Endometrial microvascular endothelial cells (primary cell): ENCODE measurements around the gene RAB38. TPM values are rescaled to one million over a fixed set of nuclear protein-coding genes. Genes with fewer than 3 reads are reported as not detected.

Source experiments
- in situ Hi-C: cut with HindIII; loops from 2 replicates; pipeline ENCODE4 v1.10.0; 2017; ENCODE audit warnings: low sequenced_read_pairs, low pct_unique_long_range_greater_than_20kb; ENCODE audit errors: inconsistent ontology term
- total RNA-seq: library from RNA; depleted of rRNA; stranded (reverse); fragments of >200 nt; gene quantifications from one replicate; pipeline ENCODE4 v1.2.3, GENCODE V29; 2015; ENCODE audit errors: inconsistent ontology term

The RAB38 gene
- total RNA-seq, 1 donor from 2014 or later, result 21.2 TPM

DNA sequence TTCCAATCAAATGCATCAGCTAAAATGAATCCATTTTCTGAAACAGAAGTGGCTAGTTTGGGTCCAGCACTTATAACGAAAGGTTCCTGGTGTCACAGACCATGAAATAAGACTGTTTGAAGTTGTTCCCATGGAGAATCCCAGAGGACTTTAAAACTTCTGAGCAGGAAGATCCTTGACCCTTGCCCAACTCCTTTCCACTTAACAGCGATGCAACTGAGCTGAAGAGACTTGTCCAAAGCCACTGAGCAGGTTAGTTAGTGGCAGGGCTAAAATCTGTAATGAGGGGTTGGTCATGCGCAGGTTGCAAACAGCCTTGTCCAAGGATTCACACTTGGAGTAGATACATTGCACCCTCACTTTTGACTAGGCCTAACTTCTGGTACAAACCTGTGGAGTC, 1.3 kb downstream of the RAB38 start:
- in situ Hi-C loops, result no loop called here

GRCh38 chr11:88171982-88172381, 3.3 kb downstream of the RAB38 start:
- in situ Hi-C loops, result no loop called here

- in situ Hi-C loops, result no loop called here
These were observed 4.6 kb downstream of the RAB38 start for GRCh38 chr11:88170673-88171072.

DNA sequence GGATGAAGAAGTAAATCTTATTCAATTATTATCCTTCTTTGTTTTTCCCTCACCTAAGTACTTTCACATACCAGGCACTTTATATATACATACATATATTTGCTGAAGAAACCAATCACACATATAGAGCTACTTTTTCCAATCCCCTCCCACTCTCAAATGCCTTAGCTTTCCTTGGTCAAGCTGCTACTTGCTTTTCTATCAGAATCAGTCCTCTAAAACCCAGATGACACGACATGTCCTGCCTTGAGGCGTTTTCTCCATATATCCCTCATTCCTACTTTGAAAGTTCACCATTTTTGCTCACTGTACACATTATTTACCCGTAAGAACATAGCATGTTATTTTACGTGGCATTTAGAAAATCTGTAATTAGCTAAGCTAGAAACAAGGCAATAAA, 5.4 kb downstream of the RAB38 start:
- in situ Hi-C loops, result no loop called here

- in situ Hi-C loops, result no loop called here
These were observed 5.8 kb downstream of the RAB38 start for GRCh38 chr11:88169471-88169870.

GRCh38 chr11:88167853-88168252, 7.4 kb downstream of the RAB38 start:
- in situ Hi-C loops, result no loop called here

- in situ Hi-C loops, result no loop called here
These were observed 10.2 kb downstream of the RAB38 start for GRCh38 chr11:88164806-88165585.

- in situ Hi-C loops, result no loop called here
These were observed 10.9 kb downstream of the RAB38 start for GRCh38 chr11:88164320-88164719.

DNA sequence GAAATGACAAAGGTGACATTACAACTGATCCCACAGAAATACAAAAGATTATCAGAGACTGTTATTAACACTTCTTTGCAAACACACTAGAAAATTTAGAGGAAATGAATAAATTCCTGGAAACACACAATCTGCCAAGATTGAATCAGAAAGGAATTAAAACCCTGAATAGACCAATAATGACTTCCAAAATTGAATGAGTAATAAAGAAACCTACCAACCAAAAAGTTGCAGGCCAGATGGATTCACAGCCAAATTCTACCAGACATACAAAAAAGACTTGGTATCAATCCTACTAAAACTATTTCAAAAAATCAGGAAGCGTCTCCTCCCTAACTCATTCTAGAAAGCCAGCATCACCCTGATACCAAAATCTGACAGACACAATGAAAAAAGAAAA, 17.2 kb downstream of the RAB38 start:
- in situ Hi-C loops, result no loop called here

- in situ Hi-C loops, result no loop called here
These were observed 17.9 kb downstream of the RAB38 start for GRCh38 chr11:88157370-88157769.

- in situ Hi-C loops, result no loop called here
These were observed 22.9 kb downstream of the RAB38 start for GRCh38 chr11:88152381-88152780.

DNA sequence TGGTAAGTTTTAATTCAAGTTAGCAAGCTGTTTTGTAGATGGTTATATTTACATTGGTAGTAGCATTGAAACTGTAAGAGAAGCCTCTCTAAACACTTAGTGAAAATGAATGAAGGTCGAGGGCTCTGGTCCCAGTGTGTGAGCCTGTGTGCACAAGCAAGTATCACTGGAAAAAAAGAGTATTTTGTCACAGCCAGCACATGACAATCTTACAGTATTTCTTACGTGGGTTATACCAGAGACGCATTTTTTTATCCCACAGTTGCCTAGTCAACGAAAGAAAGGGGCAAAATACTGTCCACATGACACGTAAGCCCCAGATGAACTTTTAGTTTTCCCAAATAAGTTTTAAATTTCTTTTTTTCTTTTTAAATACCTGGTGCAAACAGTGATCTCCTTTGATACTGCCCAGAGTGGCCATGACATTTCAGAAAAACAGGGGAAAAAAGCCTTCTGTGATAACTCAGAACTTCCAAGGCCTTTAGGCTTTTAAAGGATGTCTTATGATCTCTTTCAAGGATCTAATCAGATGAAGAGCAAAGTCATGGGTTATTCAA, 23.5 kb downstream of the RAB38 start:
- in situ Hi-C loops, result no loop called here

GRCh38 chr11:88146106-88146505, 29.1 kb downstream of the RAB38 start:
- in situ Hi-C loops, result no loop called here

GRCh38 chr11:88139865-88140264, 35.4 kb downstream of the RAB38 start:
- in situ Hi-C loops, result no loop called here

GRCh38 chr11:88131764-88132470, 43.3 kb downstream of the RAB38 start:
- in situ Hi-C loops, result no loop called here

DNA sequence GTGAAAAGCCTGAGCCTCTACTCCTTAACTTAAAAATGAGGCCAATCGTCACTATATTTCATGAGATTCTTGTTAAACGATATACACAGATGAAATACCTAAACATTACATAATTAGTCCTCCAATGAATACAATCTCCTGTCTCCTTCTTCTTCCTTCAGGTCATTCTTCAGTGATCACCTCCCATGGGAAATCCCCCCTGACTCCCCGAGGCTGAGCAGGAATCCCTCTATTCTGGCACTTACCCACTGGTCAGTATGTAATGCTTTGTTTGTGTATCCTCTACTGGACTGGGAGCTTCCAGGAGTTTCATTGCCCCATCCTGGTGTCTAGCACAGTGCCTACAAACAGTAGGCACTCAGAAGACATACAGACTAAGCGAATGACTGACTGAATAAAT, 52.3 kb downstream of the RAB38 start:
- in situ Hi-C loops, result no loop called here

DNA sequence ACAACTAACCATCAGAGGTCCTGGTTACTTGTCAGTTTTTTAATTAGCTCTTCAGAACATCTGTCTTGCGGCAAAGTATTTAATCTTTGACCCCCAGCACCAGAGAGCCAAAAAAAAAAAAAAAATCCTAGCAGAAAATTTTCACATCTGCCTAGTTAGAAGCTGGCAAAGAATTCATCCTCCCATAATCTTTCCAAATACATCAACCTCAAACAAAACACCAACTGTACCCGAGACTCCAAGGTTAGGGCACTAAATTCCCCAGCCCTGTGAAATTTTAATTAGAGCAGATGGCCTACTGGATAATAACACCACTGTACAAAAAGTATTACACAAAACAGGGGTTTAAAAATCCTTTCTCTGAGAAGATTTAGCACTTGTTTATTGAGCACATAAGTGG, 55.7 kb downstream of the RAB38 start:
- in situ Hi-C loops, result no loop called here

DNA sequence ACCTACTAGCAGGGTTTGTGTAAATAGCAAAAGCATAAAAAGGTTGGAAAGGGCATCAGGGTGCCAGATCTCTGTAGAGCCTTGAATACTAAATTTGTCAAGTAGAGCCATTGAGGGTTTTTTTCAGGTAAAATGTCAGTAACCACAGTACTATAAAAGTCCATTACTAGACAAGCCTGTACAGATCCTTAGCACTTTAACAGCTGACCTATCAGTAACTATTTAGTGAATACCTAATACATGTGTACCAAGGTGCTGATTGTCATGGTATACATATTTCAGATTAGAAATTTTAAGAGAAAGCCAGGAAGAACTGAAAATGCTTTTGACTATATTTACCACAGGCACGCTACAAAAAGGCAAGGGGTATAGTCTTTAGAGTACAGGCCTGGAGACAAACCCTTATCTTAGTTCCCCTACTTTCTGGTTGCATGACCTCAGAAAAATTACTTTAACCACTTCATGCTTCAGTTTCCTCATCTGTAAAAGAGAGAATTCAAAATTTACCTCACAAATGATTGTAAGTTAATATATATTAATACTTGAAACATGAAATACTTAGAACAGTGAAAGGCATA, 57.9 kb downstream of the RAB38 start:
- in situ Hi-C loops, result no loop called here

DNA sequence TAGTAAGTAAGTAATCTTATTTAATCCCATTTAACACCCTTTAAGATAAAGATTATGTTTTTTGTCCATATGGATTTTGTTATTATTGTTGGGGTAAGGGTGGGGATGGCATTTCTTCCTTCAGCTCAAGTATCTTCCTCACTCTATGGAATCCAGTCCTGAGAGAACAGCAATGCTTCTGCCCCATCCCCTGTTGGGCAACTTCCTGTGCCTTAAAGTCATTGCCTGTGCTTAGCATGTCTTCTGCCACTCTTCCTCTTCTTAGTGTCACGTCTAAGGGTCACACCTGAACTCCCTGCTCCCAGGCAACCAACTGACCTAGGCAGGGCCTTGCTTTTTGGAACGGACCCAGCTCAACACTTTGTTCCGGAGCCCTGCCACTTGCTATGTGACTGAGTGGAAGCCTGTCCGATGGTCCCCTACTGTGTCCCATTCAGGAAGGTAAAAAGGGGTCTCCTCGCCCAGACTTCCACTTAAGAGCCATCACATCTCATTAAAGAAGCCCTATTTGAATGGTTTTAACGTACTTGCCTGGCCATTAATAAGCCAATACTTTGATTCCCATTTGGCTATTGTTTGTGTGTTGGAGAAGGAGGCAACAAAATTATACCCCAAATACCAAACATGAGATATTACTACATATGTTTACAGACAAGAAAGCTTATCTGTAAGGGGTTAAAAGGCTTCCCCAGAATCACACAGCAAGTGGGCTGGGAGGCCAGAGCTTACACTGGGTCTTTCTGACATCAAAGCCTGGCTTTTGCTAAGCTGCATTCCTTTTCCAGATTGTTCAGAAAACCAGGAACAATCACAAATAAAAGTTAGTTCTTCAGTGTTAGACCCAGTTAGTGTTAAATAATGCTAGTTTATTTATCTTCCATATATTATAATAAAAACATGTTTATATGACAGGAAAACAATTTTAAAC, 59.2 kb downstream of the RAB38 start:
- in situ Hi-C loops, result no loop called here
